Measurements from ENCODE around the gene CABLES1. TPM values are rescaled to one million over a fixed set of nuclear protein-coding genes. Genes with fewer than 3 reads are reported as not detected.

Gene CABLES1
- total and polyA plus RNA-seq, 3 donors from 2014 or later, result 6.2 to 15.8 (median 12.0) TPM

GRCh38 chr18:23137097-23137635 is 1.9 kb downstream of the CABLES1 start:
- no peaks in the 10 kb centered on the region for H3K36me3 ChIP-seq (ENCODE audit: low read depth, missing control alignments)
- WGBS, 2 donors, result 40 to 48% methylated on average over 12 of the region's 12 CpGs
- intact Hi-C loops (cut with DNase I; ENCODE audit: low total_unique reads), result loop anchor here (10.0 kb wide), 2 partner anchors 218 to 268 kb away; no protein-coding TSS in a partner anchor

GRCh38 chr18:23137788-23138216 is 2.5 kb downstream of the CABLES1 start:
- TF ChIP-seq CTCF (IDR thresholded peaks at IDR 0.05), result no peak
- no peak for TF ChIP-seq POLR2A (IDR thresholded peaks at IDR 0.05)
- peaks cover 19% of the 10 kb centered on the region for H3K4me1 ChIP-seq
- 68 to 71% methylated on average over 9 of the region's 9 CpGs for WGBS, 2 donors
- no peaks in the 10 kb centered on the region for H3K36me3 ChIP-seq (ENCODE audit: low read depth, missing control alignments)
- intact Hi-C loops (cut with DNase I; ENCODE audit: low total_unique reads), result loop anchor here (10.0 kb wide), 2 partner anchors 217 to 267 kb away; no protein-coding TSS in a partner anchor
- H3K27ac ChIP-seq, result no peak overlapping the region
- H3K9me3 ChIP-seq, result no peaks in the 10 kb centered on the region
- H3K4me3 ChIP-seq, result no peak overlapping the region
- DNase-seq, result no peak
- no peaks in the 10 kb centered on the region for H3K27me3 ChIP-seq

More at GRCh38 chr18:23137097-23137635, 1.9 kb downstream of the CABLES1 start:
- Histone ChIP-seq H3K9me3 (no peaks in the 10 kb centered on the region), H3K4me1 (peaks cover 17% of the 10 kb centered on the region), H3K4me3 (peak overlapping the region; percentile 51 to 67), H3K27me3 (no peaks in the 10 kb centered on the region), H3K27ac (peak overlapping the region in 1 of 2 donors; percentile 83)
- no peak for DNase-seq
- no peak for TF ChIP-seq CTCF (IDR thresholded peaks at IDR 0.05)
- no peak for TF ChIP-seq POLR2A (IDR thresholded peaks at IDR 0.05)

GRCh38 chr18:23138471-23138870 is 3.2 kb downstream of the CABLES1 start:
- Histone ChIP-seq H3K27ac (no peak overlapping the region), H3K4me3 (no peak overlapping the region), H3K27me3 (no peaks in the 10 kb centered on the region), H3K36me3 (ENCODE audit: low read depth, missing control alignments) (no peaks in the 10 kb centered on the region), H3K4me1 (peaks cover 19% of the 10 kb centered on the region), H3K9me3 (no peaks in the 10 kb centered on the region)
- no peak for DNase-seq
- no peak for TF ChIP-seq CTCF (IDR thresholded peaks at IDR 0.05)
- no peak for TF ChIP-seq POLR2A (IDR thresholded peaks at IDR 0.05)
- 77 to 78% methylated on average over 5 of the region's 5 CpGs for WGBS, 2 donors
- intact Hi-C loops (cut with DNase I; ENCODE audit: low total_unique reads), result loop anchor here (10.0 kb wide), 2 partner anchors 216 to 266 kb away; no protein-coding TSS in a partner anchor

GRCh38 chr18:23141104-23141999 is 6.1 kb downstream of the CABLES1 start:
- intact Hi-C loops (cut with DNase I; ENCODE audit: low total_unique reads), result no loop called here
- Histone ChIP-seq H3K27ac (no peak overlapping the region), H3K27me3 (no peaks in the 10 kb centered on the region), H3K4me1 (peaks cover 27% of the 10 kb centered on the region), H3K9me3 (no peaks in the 10 kb centered on the region), H3K36me3 (ENCODE audit: low read depth, missing control alignments) (no peaks in the 10 kb centered on the region), H3K4me3 (no peak overlapping the region)
- TF ChIP-seq POLR2A (IDR thresholded peaks at IDR 0.05), result no peak
- TF ChIP-seq CTCF (IDR thresholded peaks at IDR 0.05), result no peak
- WGBS, 2 donors, result 70 to 79% methylated on average over 12 of the region's 12 CpGs
- peak; percentile 47 for DNase-seq

Data from testis (tissue), 3 donors.